Heart left ventricle (tissue), 16 donors: ENCODE data around the gene IPO9. TPM values are rescaled to one million over a fixed set of nuclear protein-coding genes. Genes with fewer than 3 reads are reported as not detected.

Experiments
- ATAC-seq, 4 donors: fragments of 200-7000 bp; cut with Tn5 transposase; one replicate each; pipeline ENCODE4 v1.9.1; 2020 to 2022; ENCODE audit warnings: moderate library complexity in 4 of 4, mild to moderate bottlenecking in 3 of 4, moderate number of reproducible peaks in 1 of 4
- DNase-seq, 5 donors: peaks; one replicate each; pipeline ENCODE4 v3.0.0-alpha.2; 2020
- H3K27ac ChIP-seq, 12 donors: fragments of 200-600 bp; sonication (generic) in 4 of 12; one replicate each; pipeline versions ENCODE4 v1.5.0 to v1.8.0; 2016 to 2022; ENCODE audit warnings: mild to moderate bottlenecking in 2 of 12
- H3K27me3 ChIP-seq, 9 donors: fragments of 200-600 bp; sonication (generic) in 2 of 9; one replicate each; pipeline versions ENCODE4 v1.5.1 to v1.8.0; 2016 to 2022; ENCODE audit warnings: mild to moderate bottlenecking in 3 of 9
- H3K36me3 ChIP-seq, 9 donors: fragments of 200-600 bp; sonication (generic) in 2 of 9; one replicate each; pipeline versions ENCODE4 v1.5.0 to v1.8.0; 2018 to 2022; ENCODE audit warnings: mild to moderate bottlenecking in 2 of 9
- H3K4me1 ChIP-seq, 12 donors: fragments of 200-600 bp; sonication (generic) in 4 of 12; one replicate each; pipeline versions ENCODE4 v1.5.0 to v1.8.0; 2016 to 2022; ENCODE audit warnings: mild to moderate bottlenecking in 3 of 12
- H3K4me3 ChIP-seq, 12 donors: fragments of 200-600 bp; sonication (generic) in 4 of 12; one replicate each; pipeline versions ENCODE4 v1.5.0 to v1.8.0; 2017 to 2022; ENCODE audit warnings: mild to moderate bottlenecking in 9 of 12, moderate library complexity in 4 of 12
- H3K9me3 ChIP-seq, 12 donors: fragments of 200-600 bp; sonication (generic) in 4 of 12; one replicate each; pipeline versions ENCODE4 v1.5.0 to v1.8.0; 2016 to 2022; ENCODE audit warnings: mild to moderate bottlenecking in 1 of 12
- CTCF ChIP-seq, 12 donors: fragments of 200-600 bp; sonication (generic) in 4 of 12; IDR thresholded peaks; one replicate each; pipeline versions ENCODE4 v1.5.0 to v1.8.0; 2018 to 2022; ENCODE audit warnings: antibody characterized with exemption in 12 of 12, mild to moderate bottlenecking in 5 of 12
- POLR2A ChIP-seq, 2 donors: fragments of 450-650 bp; IDR thresholded peaks; one replicate each; pipeline ENCODE4 v1.6.1; 2017; ENCODE audit warnings: antibody characterized with exemption in 2 of 2, mild to moderate bottlenecking in 2 of 2, moderate library complexity in 2 of 2
- WGBS, 4 donors: extraction: QIAGEN DNeasy Blood & Tissue Kit in 2 of 4; methylation state at CpG; one replicate each; pipeline versions ENCODE4 v1.1.5 to v1.1.7; 2013 to 2018; 5-methylcytosine and 5-hydroxymethylcytosine counted together
- intact Hi-C, 10 donors: fragments of 100-400 bp; cut with DNase I; formaldehyde crosslinking; loops; one replicate each; pipeline versions ENCODE4 v1.11.1 to v1.14.2; 2022
- polyA plus RNA-seq, 2 donors: library from polyadenylated mRNA; stranded (reverse); fragments of 200-250 nt; gene quantifications; one replicate each; pipeline ENCODE4 v1.2.3, GENCODE V29; 2013
- total RNA-seq, 9 donors: library from RNA; depleted of rRNA in 2 of 9; stranded (reverse); fragments of >200 nt in 2 of 9; fragmentation: NEBNext Ultra II Directional in 3 of 9; extraction: Animal tissue kit (Norgen Biotek cat#: 25700) in 3 of 9; gene quantifications; one replicate each; pipeline versions ENCODE4 v1.1.0 to v1.2.4, GENCODE V29; 2016 to 2023
- donor health status: ischemic (EF 13 %, LVEDD 7.1; RV severe dilation, severe dysfunction).
- donor health status: healthy with polysubstance abuse.
- donor health status: DM: no; HTN: yes; CAD: no.
- donor health status: DM: no; HTN: no; CAD: no.
- donor health status: ischemic (EF 25% LVEDD 6.9; RV normal size, moderate dysfunction).
- donor health status: ischemic (EF 25% LVEDD 5.7; RV mildly dilated, moderate dysfunction).
- donor health status: healthy.
- donor health status: DM: yes; HTN: yes; CAD: no.
- donor health status: ischemic (EF 35%, LVEDD 5.7; RV mildly dilated, moderate dysfunction).
- donor health status: nonischemic (EF 11% LVEDD 7.7; RV severe dilation, severe dysfunction).
- donor health status: DM: yes; HTN: yes; CAD: no.
- donor health status: PGD.
- donor health status: ischemic (EF 29% LVEDD 5.4; RV normal size, mild dysfunction).
- donor health status: nonischemic (EF 23%, LVEDD 6.1; RV moderate dilation, normal function).

Gene IPO9
- total and polyA plus RNA-seq, 11 donors = 9.8 to 35.4 (median 22.9) TPM

- H3K9me3 ChIP-seq = no peaks in the 10 kb centered on the region
- 58 to 77% (median 71%) methylated on average over 5 of the region's 5 CpGs for WGBS, 4 donors
- no peak overlapping the region for H3K4me3 ChIP-seq
- DNase-seq = no peak
- no peaks in the 10 kb centered on the region for H3K27me3 ChIP-seq
- H3K36me3 ChIP-seq = peaks cover 0 to 99% (median 98%) of the 10 kb centered on the region in 9 donors
- no peak for ATAC-seq
- no peak for TF ChIP-seq POLR2A (IDR thresholded peaks at IDR 0.05)
- TF ChIP-seq CTCF (IDR thresholded peaks at IDR 0.05) = no peak
- intact Hi-C loops = no loop called here
- peak overlapping the region in 3 of 12 donors; percentile 4 to 17 (median 10) for H3K27ac ChIP-seq
- H3K4me1 ChIP-seq = peaks cover 0 to 7% (median 0%) of the 10 kb centered on the region in 12 donors
Measured at GRCh38 chr1:201859424-201859823, 30.5 kb downstream of the IPO9 start.

- Histone ChIP-seq H3K4me1 (peaks cover 0 to 7% (median 0%) of the 10 kb centered on the region in 12 donors), H3K27me3 (no peaks in the 10 kb centered on the region), H3K36me3 (peaks cover 0 to 99% (median 96%) of the 10 kb centered on the region in 9 donors), H3K27ac (no peak overlapping the region), H3K9me3 (no peaks in the 10 kb centered on the region), H3K4me3 (no peak overlapping the region)
- 92 to 97% (median 96%) methylated on average over 7 of the region's 7 CpGs for WGBS, 4 donors
- DNase-seq (no peak), ATAC-seq (no peak)
- no peak for TF ChIP-seq CTCF (IDR thresholded peaks at IDR 0.05)
- no peak for TF ChIP-seq POLR2A (IDR thresholded peaks at IDR 0.05)
- intact Hi-C loops = no loop called here
Measured at GRCh38 chr1:201861448-201861847, 32.5 kb downstream of the IPO9 start.

GRCh38 chr1:201870397-201870796, 41.4 kb downstream of the IPO9 start:
- H3K4me1 ChIP-seq = peaks cover 0 to 4% (median 0%) of the 10 kb centered on the region in 12 donors
- peaks cover 6 to 100% (median 98%) of the 10 kb centered on the region in 9 donors for H3K36me3 ChIP-seq
- TF ChIP-seq CTCF (IDR thresholded peaks at IDR 0.05) (no peak), POLR2A (IDR thresholded peaks at IDR 0.05) (no peak)
- 93 to 97% (median 95%) methylated on average over 10 of the region's 10 CpGs for WGBS, 4 donors
- H3K9me3 ChIP-seq = no peaks in the 10 kb centered on the region
- ATAC-seq (no peak), DNase-seq (no peak)
- H3K4me3 ChIP-seq = no peak overlapping the region
- H3K27ac ChIP-seq = no peak overlapping the region
- intact Hi-C loops = no loop called here
- H3K27me3 ChIP-seq = no peaks in the 10 kb centered on the region

- peaks cover 4 to 75% (median 63%) of the 10 kb centered on the region in 9 donors for H3K36me3 ChIP-seq
- no peak overlapping the region for H3K27ac ChIP-seq
- H3K27me3 ChIP-seq = no peaks in the 10 kb centered on the region
- TF ChIP-seq CTCF (IDR thresholded peaks at IDR 0.05) (no peak), POLR2A (IDR thresholded peaks at IDR 0.05) (no peak)
- WGBS, 4 donors = 93 to 100% (median 97%) methylated on average over 1 of the region's 1 CpG
- DNase-seq (no peak), ATAC-seq (no peak)
- no peak overlapping the region for H3K4me3 ChIP-seq
- H3K9me3 ChIP-seq = no peaks in the 10 kb centered on the region
- intact Hi-C loops = loop anchor here in 5 of 10 donors (5.0 kb wide), 2 partner anchors 42 to 98 kb away; no protein-coding TSS in a partner anchor
- peaks cover 0 to 13% (median 2%) of the 10 kb centered on the region in 12 donors for H3K4me1 ChIP-seq
Measured at GRCh38 chr1:201874672-201875071, 45.7 kb downstream of the IPO9 start.
